GM19438 (cell line): Measurements from ENCODE around the gene SIL1.

Source experiments
- ATAC-seq: cut with Tn5 transposase; IDR thresholded peaks from one replicate; pipeline ENCODE4 v1.9.1; 2021; ENCODE audit warnings: low read depth; ENCODE audit not compliant: unreplicated experiment

The SIL1 gene

DNA sequence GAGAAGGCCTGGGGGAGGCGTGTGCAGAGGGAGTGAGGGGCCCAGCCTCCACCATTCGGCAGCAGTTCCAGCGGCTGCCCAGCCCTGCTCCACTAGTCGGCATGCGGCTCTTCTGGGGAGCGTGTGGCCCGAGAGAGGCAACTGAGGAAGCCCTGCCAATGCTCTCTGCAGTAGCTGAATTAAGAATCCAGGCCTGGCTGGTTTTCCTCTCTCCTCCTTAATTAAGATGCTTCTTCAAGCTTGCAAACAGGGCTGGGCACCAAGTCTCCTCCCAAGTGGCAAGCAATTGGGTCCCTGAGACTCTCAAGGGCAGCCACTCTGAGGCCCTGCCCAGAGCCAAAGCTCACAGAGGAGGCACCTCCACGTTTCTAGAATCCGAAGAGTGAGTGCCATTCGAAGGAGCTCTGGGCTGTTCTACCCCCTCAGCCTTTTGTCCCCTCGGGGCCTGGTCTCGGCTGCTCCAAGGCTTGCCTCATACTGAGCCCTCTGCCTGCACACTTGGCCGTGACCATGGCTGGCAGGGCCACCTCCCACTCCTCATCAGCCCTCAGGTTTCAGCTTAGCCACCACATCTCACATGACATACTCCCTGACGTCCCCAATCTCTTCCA is 247.6 kb downstream of the SIL1 start:
- no peak for ATAC-seq

DNA sequence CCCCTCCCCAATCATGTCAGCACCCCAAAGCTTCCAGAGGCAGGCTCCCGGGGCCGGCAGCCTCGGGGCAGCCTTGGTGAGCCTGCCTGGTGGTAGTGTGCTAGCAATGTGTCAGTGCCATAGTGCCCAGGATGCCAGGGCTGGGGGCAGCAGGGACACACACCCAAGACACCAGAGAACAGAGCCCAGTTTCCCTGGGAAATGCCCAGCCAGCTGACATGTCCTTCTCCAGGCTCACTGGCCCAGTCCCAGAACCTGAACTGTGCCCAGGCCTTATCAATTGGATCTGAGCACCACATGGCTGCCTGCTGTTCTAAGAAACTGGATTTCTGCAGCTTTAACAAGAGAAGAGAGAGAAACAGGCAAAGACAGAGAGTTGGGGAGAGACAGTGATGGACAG is 248.2 kb downstream of the SIL1 start:
- no peak for ATAC-seq

GRCh38 chr5:138949223-138949574 is 249.0 kb downstream of the SIL1 start:
- ATAC-seq = no peak

DNA sequence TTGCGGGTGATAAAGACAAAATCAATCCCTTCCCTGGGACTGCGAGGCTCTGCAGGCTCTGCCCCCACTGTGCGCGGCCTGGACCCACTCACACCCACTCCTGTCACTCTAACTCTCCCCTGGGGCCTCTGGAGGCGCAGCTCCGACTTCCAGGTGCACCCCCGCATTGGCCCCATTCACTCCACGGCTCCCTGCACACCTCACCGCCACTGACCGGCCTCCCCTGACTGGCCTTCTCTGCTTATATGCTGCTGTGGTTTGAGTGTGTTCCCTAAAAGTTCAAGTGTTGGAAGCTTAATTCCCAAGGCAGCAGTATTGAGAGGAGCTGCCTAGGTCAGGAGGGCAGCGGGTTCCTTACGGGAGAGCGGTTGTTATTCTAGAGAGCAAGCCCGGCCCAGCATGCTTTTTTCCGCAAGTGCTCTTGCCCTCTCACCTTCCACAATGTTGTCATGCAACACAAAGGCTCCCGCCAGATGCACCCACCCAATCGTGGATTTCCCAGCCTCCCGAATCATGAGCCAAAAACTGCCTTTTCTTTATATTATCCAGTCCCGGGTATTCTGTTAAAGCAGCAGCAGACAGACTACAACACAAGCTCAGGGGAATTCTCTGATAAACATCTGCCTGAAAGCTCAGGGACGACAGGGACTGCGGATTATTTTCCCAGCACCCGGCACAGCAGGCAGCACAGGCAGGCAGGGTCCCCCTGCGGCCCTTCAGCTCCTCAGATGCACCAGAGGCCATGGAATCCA is 249.5 kb downstream of the SIL1 start:
- ATAC-seq = no peak

DNA sequence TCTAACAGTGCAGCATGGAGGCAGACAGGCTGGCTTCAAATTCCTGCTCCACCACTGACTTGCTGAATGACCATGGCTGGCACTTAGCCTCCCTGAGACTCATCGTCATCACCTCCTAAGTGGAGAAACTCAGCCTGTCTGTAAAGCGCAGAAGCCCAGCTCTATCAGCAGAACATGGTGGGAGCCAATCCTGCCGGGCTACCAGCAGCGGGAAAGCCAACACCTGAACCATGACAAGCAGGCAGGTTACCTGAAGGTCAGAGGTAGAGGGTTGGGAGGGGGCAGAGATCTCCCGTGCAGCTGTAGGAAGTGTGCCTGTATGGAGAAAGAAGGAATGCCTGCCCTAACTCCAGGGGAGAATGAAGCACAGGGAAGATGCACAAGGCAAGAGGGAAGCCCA is 250.4 kb downstream of the SIL1 start:
- ATAC-seq = no peak

DNA sequence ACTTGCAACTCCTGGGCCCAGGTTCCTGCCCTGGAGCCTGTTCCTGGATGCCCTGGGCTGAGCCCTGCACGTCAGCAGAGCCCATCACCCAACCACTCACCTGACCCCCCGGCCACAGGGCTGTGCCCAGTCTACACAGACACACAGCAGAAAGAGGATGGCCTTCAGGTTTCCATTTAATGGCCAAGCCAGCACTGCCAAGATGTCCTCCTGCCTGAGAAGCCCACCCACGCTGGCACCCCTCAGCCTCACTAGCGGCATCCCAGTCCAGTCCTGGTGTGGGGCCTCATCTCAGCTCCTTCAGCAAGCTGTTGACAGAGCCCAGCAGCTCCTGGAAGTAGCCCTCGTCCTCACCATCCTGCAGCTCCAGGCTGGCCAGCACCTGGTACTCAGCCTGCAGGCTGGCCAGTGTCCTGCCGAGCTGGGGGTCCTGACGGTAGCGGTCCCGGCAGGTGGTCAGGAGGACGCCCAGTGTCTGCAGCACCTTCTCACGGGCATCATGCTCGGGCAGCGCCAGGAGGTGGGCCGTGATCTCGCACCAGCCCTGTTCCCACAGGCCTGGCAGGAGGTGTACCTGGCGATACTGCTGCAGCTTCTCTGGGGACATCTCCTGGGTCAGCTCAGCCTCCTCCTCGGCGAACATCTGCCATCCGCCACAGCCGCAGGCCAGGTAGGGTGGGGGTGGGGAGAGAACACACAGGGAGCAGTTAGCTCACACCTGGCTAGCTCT is 251.2 kb downstream of the SIL1 start:
- no peak for ATAC-seq

DNA sequence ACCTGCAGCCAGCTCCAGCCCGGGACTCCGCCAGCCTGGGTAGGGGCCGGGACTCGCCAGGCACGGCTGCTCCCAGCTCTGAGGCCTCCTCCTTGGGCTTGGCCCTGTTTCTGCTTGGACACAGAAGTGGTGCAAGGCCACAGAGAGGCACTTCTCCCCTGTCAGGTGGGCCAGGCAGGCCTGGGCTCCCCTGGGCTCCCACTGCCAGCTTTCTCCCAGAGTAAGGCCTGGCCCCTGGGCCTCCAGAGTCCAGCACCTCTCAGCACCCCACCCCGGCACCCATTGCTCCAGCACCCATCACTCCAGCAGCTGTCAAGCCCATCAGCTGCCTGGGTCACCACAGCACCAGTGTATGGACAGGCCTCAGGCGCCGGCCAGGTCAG is 251.9 kb downstream of the SIL1 start:
- no peak for ATAC-seq

GRCh38 chr5:138945421-138946240 is 252.5 kb downstream of the SIL1 start:
- no peak for ATAC-seq

GRCh38 chr5:138944527-138945322 is 253.4 kb downstream of the SIL1 start:
- ATAC-seq = no peak

GRCh38 chr5:138943599-138944173 is 254.5 kb downstream of the SIL1 start:
- no peak for ATAC-seq

DNA sequence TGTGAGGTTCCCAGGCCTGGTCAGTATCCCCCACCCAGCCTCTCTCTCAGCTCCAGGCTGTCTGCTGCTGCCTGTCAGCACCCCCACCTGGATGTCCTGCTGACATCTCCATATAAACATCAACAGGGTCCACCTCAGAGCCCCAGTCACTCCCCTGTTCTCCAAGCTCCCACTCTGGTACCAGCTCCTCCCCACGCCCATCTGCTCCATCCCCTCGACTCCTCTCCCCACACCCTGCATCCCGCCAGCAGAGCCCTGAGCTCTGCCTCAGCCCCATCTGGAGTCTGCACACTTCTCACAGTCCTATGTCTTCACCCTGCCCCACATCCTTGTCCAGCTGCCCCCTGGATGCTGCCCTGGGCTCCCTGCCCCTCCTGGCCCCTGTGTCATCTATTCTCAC is 255.3 kb downstream of the SIL1 start:
- no peak for ATAC-seq

- ATAC-seq = no peak
Measured at GRCh38 chr5:138942066-138942465, 256.1 kb downstream of the SIL1 start.

GRCh38 chr5:138938526-138938925 is 259.6 kb downstream of the SIL1 start:
- no peak for ATAC-seq

DNA sequence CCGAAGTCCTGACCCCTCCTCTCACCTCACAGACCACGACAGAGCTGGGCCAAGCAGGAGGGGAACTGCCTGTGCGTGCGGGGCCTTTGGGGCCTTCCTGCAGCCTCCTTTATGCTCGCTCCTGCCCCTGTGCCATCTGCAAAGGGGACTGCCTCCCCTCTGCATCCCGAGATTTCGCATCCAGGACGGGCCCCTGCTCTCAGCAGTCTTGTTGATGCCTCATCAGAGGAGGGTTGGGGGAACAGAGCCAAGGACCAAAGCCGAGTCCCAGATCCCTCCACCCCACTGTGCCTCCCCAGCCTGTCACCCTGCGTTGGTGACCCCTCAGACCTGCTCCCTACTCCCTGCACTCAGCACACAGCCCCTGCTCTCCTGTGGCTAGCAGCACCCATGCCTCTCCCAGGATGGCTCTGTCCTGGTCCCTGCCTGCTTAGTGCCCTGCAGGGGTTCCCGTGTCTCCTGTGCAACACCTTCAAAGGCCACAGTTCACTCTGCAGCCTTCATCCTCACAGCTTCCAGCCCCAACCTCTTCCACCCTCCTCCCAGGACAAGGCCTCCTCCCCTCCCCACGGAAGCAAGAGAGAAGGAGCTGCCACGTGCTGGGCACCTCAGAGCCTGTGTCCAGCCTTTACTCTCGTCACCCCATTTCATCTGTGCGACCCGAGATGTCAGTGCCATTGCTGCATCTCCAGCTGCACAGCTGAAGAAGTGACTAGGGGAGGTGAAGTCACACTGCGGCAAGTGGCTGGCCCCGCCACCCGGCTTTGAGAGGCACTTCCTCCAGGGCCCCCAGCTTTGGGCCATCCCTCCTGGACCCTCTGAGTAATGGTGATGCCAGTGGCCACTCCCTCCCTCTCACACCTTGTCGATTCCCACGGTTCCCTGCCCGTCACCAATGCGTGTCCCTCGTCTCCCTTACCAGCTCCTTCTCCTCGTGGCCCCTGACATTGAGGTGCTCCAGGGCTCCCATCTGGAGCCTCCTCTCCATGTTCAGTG is 260.5 kb downstream of the SIL1 start:
- no peak for ATAC-seq

GRCh38 chr5:138936968-138937345 is 261.2 kb downstream of the SIL1 start:
- no peak for ATAC-seq

- no peak for ATAC-seq
Measured at GRCh38 chr5:138936225-138936967, 261.8 kb downstream of the SIL1 start.

- ATAC-seq = no peak
Measured at GRCh38 chr5:138935466-138935865, 262.7 kb downstream of the SIL1 start.

GRCh38 chr5:138934971-138935370 is 263.2 kb downstream of the SIL1 start:
- no peak for ATAC-seq
